Measurements from ENCODE around the gene KLK12.
A peak's percentile ranks its signal among the peaks of the same experiment; 100 is the strongest.

Gene KLK12

DNA sequence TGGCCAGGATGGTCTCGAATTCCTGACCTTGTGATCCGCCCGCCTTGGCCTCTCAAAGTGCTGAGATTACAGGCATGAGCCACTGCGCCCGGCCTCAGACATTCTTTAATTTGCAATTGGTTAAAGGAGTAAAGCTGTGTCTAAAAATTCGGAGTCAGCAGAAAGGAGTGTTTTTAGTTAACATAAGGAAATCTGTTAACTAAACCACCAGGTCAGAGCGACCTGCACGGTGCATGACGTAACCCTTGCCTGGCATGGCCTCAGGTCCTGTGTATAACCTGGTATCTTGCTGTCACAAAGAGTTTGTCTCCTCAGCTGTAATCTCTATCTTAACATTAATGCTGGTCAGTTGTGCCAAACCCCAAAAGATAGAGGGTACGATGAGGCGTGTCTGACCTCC is 9.5 kb upstream of the KLK12 start:
- DNase-seq: no peak

DNA sequence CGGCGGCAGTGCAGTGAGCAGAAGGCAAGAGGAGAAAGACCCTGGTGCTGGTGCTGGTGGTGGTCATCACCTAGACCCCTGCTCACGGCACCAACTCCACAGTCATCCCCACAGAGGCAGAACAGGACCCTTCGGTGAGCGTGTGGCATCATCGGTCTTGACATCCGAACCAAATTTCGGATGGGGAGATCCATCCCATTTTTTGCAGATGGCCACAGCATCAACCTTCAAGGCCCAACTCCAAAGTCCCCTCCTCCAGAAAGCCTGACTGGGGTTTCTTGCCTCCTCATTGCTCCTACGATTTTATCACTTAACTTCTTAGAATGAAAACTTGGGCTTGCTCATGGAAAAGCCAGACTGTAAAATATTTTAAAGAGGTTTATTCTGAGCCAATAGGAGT is 8.7 kb upstream of the KLK12 start:
- no peak for DNase-seq

DNA sequence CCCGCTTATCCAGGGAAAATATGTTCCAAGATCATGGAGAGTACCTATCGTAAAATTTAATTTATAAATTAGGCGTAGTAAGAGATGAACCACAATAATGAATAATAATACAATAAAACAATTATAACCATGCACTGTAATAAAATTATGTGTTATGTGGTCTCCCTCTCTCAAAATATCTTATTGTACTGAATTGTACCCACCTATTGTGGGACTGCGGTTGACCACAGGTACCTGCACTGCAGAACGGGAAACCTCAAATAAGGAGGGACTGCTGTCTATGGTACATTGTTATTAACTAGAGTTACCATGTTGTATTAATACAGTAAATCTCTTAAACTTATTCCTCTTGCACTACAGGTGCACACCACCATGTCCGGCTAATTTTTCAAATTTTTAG is 5.3 kb upstream of the KLK12 start:
- no peak for DNase-seq

DNA sequence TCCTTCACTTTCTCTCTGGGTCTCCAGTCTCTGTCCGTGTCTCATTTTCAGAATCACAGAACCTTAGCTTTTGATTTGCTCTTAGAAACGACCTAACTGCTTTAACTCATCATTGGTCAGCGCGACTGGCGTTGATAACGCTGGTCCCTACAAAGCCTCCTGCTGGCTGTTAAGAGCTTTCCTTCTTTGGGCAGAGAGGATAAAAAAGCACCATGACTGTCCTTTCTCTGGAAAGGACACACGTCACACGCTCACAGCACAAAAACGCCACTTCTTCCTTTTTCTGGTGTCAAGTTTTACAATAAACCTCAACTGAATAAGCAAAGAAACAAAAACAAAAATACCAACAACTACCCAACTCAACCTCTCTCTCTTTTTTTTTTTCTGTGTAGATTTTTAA is 1.7 kb upstream of the KLK12 start:
- DNase-seq: no peak

DNA sequence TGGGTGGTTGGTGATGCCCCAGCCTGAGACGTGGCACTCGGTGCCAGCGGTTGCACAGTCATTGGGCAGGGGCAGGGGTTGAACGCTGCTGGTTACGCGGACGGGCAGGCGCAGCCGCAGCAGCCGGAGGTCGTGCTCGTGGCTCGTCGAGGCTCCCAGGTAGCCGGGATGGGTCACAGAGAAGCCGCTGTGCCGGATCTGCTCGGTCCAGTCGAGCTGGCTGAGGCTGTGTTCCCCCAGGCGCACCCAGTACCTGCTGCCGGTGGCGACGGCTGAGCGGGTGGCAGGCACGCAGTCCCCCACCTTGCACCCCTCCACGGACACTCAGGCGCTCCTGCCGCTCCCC is 2.9 kb downstream of the KLK12 start:
- DNase-seq: no peak

DNA sequence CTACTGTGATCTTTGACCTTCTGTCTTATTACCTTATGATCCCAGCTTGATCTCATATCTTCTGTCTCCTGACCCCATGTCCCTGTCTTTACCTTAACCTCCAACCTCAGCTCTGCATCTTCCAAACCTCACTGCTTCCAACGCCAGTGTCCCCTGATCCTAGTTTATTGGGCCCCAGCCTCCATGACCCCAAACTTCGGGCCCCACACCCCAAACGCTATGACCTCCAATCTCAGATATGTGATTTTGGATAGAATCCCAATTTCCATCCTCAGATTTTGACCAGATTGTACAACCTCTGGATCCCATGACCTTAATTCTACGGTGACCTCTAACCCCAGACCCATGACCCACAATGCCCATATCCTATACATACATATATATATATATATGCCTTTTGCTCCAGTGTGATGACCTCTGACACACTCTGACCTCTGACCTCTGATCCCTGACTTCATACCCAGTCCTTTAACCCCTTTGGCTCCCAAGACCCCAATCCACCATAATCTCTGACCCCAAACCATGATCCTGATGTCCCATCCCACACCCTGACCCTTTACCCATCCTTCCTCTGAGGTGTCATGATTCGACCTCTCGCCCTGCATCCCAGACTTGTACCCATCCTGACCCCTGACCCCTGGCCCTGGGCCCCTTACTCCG is 3.5 kb downstream of the KLK12 start:
- DNase-seq: no peak

DNA sequence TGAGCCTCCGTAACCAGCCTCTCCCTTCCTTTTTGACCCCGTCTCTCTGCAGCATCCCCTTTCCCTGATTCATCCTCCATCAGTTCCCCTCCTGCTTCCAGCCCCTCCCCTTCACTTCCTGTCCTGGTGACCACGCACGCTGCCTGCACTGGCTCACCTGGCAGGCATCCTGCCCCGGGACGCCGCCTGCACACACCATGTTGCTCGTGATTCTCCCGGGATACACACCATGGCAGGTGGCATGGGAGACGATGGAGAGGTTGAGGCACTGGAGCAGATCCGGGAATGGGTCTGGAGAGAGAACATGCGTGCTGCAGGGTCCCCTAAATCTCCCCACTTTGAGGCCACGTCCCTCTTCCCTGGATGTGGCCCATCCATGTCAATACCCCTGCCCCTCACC is 4.2 kb downstream of the KLK12 start:
- no peak for DNase-seq

DNA sequence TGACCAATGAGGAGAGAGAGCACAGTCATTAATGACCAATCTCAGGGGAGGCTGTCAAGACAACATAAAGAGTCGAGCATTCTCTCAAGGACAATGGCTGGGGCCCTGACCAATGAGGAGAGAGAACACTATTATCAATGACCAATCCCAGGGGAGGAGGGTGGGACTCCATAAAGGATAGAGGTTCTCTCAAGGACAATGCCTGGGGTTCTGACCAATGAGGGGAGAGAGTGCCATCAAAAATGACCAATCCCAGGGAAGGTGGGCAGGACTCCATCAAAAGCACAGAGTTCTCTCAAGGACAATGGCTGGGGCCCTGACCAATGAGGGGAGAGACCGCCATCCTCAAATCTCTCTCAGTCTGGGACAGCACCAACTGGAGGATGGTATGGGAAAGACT is 5.1 kb downstream of the KLK12 start:
- no peak for DNase-seq

DNA sequence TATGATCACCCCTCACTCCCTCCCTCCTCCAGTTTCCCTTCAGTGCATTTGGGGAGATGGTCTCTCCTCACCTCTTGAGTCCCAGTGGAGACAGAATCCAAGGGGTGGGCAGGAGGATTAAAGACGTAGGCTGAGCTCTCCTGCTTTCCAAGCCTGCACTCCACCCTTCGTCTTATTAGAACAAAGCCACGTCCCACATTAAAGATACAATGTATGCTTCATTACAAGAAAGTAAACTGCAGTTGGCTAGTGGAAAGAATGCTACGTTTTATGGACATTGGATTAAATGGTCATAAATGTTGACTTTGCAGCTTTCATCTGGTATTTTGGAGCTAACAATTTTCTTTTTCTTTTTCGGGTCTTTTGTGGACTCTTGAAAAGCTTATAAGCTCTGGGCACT is 6.9 kb downstream of the KLK12 start:
- DNase-seq: no peak

DNA sequence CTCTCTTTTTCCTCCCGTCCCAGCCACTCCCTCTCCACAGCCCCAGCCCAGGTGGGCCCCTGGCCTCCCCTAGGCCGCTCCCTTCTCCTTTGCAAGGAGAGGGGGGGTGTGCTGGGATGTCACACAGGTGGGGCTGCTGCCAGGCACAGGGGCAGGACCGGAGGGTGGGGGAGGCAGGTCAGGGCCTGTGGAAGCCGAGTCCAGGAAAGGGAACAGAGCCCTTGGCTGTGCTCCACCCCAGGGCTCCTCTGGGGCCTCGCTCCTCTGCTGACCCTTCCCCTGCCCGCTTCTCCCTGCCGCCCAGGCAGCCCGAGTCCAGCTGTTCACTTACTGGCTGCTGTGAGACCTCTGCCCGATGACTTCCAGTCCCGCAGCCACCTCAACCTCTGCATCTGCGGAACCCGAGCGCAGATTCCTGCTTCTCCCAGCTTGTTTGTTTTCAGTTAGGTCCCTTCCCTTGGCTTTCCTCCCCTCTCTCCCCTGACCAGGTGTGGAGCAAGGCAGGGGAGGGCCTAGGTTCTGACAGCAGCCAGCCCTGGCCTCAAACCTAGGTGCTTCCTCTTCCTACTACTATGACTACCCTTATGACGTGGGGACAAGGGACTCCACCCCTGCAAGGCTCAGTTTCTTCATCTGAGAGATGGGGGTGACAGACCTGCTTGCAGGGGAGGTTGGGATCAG is 7.5 kb downstream of the KLK12 start:
- DNase-seq: no peak

DNA sequence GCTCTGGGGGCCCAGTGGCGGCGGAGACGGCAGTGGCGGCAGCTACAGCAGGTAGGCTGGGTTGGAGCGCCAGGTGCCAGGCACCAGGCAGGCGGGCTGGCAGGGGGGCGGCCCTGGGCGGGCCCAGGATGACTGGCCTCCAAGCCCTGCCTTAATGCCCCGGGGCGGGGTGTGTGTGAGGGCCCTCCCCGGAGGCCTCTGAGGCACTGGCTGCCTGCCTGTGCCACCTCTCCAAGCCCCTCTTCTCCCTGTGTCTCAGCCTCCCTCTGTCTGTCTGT is 8.3 kb downstream of the KLK12 start, which contains the start of gene KLK11:
TSS of gene KLK11 (minus strand) at position 63 of the 278 bp plus-strand sequence. CDS start 985 bp downstream, outside the sequence.
- no peak for DNase-seq

DNA sequence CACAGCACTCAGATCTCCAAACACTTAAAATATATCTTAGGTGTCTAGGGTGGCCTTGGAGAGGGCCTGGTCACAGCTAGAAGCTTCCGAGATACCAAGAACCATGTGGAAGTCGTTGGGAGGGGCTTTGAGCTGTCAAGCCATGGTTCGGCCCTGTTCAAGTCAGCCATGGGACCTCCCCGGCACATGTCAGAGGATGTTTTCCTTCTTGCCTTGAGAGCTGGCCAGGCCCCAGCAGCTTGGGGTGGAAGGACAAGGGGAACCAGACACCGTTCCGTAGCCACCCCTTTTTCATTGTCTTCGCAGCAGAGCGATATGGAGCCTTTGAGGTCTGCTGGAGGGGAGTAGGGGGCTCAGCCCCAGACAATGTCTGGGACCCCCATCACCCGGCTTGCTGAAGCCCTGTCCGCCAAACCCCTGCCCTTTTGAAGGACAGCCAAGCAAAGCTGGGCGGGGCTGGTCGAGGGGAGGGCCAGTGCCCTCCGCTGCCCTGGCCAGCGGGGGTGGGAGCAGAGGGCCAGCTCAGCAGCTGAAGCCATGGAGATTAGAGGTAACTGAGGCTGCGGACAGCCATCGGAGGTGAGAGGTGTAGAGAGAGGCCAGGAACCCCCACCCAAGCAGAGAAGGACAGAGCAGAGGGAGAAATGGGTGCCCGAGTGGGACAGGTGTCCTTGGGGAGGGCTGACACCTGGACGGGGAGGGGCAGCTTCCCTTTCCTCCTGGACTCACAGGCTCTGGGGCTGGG is 8.8 kb downstream of the KLK12 start:
- DNase-seq: no peak

DNA sequence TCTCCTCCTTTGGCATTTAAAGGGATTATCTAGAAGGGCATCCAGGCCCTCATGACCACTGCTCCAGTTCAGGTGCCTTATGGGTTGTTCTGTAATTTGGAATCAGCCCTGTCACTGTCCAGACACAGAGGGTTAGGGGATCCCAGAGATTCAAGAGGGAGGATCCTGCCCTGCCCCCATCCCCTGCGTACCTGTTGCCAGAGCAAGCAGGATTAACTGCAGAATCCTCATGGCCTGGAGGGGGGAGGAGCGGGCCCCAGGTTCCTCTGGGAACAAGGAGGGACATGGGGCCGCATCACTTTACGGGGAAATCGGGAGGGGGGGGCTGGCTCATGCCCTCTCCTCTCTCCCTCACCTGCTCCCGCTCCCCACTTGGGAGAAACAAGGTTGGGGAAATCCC is 9.4 kb downstream of the KLK12 start:
- DNase-seq: no peak

DNA sequence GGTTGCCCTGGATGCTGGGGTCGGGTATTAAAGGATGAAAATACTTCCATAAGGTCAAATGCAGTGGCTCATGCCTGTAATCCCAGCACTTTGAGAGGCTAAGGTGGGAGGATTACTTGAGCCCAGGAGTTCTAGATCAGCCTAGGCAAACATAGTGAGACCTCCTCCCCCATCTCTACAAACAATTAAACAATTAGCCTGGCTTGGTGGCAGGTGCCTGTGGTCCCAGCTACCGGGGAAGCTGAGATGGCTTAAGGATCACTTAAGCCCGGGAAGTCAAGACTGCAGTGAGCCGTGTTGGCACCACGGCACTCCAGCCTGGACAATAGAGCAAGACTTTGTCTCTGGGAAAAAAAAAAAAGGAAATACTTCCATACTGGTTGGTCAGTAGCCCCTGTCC is 9.9 kb downstream of the KLK12 start:
- DNase-seq: no peak

DNA sequence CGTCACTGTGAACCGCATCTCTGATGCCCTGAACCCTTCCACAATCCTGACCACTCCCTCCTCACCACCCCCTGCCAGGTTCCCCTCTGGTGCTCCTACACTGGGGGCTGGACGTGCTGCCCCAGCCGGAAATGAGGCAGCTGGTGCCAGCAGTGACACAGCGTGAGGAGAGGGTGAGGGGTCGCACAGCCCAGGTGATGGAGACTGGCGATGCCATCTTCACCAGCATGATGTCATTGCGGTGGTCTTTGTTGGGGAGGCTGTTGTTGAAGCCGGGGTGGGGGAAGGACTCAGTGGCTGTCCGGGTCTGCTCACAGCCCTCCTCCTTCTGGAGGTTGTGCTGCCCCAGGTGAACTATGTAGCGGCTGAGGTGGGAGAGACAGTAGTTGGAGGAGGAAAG is 10.9 kb downstream of the KLK12 start:
- DNase-seq: no peak

DNA sequence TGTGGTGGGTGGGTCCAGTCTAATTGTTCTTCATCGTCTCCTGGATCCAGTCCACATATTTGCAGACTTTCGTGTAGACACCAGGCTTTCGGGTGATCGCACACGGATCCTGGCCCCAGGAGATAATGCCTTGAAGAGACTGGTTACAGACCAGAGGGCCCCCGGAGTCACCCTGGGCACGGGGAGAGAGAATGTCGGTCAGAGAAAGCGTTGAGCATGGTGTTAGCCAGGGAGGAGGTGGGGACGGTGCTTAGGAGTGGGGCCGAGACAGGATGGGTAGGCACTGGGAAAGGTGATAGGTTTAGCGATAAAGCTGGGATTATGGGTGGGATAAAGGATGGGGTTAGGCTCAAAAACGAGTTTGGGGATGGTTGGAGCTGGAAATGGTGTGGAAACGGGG is 12.3 kb downstream of the KLK12 start:
- DNase-seq: no peak

DNA sequence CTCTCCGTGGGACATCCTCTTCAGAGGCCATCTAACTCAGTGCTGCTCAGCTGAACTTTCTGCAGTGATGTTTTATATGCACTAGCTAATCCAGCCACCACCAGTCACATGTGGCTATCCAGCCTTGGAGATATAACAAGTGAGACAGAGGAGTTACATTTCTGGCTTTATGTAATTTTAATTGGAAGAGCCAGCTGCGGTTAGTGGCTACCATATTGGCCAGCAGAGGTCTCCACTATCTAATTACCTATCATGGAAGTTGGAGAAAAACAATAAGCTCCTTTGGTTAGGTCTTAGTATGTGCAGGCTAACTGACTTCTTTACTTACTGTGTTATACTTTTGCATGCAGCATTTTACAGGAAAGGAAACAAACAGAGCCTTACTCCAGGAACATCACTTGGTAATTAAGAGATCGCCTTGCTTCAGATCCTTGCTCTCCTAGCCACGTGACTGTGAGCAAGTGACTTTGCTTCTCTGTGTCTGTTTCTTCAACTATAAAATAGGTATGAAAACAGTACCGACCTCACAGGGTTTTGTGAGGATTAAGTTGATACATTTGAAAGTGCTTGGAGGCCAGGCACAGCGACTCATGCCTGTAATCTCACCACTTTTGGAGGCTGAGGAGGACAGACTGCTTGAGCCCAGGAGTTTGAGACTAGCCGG is 13.7 kb downstream of the KLK12 start:
- DNase-seq: peak; percentile 31

DNA sequence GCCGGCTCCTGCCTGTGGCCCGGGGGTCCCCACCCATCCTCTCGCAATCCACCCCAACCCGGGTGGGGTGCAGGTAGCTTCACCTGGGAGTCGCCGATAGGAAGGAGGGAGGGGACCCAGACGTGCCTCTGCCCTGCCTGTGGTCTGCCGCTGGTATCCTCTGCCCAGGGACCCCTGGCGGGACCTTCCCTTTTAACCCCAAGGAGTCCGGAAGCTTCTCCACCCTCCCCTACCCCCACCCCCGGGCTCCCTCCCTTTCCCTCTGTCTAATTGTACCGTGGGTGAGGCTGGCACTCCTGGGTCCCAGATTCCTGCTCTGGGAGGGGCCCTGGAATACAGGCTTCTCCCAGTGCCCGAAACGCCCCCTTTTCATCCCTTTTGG is 15.3 kb downstream of the KLK12 start, which contains the start of gene KLK10:
TSS of gene KLK10 (minus strand) at position 166 of the 382 bp plus-strand sequence. CDS start 579 bp downstream, outside the sequence.
- no peak for DNase-seq

DNA sequence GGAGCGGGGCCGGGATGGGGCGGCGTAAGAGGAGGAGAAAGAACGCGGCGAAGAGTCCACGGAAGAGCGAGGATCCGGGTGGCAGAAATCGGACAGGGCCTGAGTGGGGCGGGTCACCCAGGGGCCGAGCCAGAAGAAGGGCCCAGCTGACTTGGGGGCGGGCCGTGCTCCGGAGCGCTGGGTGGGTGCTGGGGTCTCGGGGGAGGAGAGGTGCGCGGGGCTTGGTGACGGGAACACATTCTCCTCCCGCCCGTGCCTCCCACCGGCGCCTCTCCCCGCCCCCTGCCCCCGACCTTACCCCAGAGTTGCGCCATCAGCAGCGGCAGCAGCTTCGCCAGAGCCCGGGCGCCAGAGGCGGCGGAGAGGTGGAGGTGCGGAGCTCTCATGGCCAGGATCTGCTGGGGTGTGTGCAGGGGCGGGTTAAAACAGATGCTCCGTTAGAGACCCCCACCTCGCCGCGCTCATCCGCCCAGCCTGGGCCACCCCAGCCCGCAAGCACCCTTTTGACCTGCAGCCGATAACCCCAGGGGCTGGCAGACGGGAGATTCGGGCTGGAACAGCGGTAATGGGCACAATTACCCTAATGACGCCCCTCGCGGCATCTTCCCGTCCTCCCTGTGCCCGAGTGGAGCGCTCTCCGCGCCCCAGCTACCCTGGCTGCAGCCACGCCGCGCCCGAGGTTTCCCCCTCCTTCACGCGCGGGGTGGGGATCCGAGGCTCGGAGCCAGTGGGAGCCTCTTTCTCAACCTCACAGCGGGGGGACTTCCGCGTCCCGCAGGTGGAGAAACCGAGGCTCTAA is 15.9 kb downstream of the KLK12 start:
- DNase-seq: no peak

DNA sequence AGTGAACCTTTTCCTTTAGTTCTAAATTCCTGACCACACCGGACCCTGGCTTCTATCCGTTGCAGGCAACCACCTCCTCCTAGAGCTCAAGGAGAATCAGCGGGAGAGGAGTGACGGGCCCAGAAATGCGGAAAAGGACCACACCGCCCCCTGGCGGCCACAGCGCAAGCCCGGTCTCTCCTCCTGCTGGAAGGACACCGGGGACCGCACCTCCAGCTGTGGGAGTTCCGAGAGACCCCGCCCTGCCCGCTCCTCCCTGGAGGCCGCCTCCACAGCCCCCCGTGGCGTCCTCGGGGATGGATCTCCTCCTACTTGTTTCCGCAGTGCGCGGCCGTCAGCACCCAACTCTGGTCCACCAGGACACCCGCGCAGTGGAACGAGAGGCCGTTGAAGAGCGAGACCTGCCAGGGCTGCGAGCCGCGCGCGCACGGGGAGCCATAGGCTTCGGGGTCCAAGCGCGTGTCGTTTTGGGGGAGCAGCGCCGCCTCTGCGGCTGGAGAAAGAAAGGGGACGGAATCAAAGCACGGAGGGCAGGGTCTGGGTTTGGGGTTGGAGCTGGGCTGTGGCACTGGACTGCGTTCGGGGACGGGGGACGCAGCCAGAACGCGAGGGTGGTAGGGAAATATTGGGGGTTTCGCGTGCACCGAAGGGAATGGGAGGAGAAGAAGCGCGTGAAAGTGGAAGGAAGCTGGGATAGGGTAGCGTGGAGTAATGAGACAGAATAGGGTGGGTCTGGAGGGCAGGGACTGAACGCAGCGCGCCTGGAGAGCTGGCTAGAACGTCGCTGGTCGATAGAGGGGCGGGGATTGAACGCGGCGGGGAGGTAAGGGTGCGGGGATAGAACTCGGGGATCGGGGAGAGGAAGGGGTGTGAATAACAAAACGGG is 17.8 kb downstream of the KLK12 start:
- DNase-seq: peak; percentile 44

DNA sequence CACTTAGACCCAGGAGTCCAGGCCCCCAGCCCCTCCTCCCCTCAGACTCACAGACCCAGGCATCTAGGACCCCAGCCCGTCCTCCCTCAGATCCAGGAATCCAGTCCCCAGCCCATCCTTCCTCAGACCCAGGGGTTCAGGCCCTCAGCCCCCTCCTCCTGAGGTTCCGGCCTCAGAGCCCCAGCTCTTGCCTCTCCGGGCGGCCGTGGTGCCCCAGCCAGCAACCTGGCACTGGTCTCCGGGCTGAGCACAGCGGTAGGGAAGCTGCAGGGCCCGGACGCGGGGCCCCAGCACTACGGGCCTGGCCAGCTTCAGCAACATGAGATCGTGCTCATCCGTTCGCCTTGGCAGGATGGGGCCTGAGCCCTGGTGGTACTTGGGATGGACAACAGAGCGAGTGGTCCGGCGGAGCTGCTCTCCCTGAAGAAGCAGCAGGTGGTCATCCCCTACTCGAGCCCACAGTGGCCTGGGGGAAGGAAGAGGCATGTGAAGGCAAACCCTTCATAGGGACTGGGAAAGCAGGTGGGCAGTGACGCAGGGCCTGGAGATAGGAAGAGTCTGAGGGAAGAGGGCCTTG is 19.0 kb downstream of the KLK12 start:
- DNase-seq: no peak

DNA sequence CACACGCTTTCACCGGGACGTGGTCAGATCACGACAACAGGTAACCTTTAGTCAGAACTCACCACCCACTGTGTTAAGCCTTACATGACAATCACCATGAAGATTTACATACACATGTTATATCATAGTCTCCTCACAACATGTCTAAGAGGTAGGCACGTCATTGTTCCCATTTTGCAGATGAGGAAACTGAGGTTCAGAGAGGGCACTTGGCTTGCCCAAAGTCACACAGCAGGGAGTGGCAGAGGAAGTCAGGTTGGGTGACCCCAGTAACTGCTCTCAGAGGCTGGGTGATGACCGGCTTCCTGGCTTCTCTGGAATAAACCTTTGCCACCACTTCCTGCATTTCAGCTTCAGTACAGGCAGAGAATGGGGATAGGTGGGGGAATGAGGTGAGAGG is 20.6 kb downstream of the KLK12 start:
- no peak for DNase-seq
